HEK293 (cell line): Measurements from ENCODE around the gene ALDH9A1.

ENCODE experiments used
- CTCF ChIA-PET: fragments of 350-600 bp; formaldehyde crosslinking; extraction: SDS; loops from one replicate; lab custom pipeline; 2021; ENCODE audit warnings: antibody characterized with exemption; lab: Yijun Ruan, JAX
- POLR2A ChIA-PET: fragments of 300-600 bp; formaldehyde crosslinking; extraction: SDS; loops from one replicate; lab custom pipeline; 2020; ENCODE audit warnings: antibody characterized with exemption, inconsistent platforms; lab: Yijun Ruan, JAX
- H3K27ac ChIP-seq: fragments of 200-500 bp; sonication (Bioruptor generic); 2 replicates; pipeline ENCODE4 v1.5.1; 2014; ENCODE audit warnings: low read depth, low read length, control low read depth, inconsistent platforms; ENCODE audit errors: extremely low read depth
- H3K36me3 ChIP-seq, 2 experiments: fragments of 200-500 bp in 1 of 2; sonication (Bioruptor generic) in 1 of 2; 1 replicate in 1 of 2; 2 replicates in 1 of 2; pipeline ENCODE4 v1.5.1; 2014 to 2017; ENCODE audit warnings: inconsistent platforms in 2 of 2, low read length in 2 of 2; ENCODE audit not compliant: control insufficient read depth in 2 of 2, insufficient read depth in 1 of 2
- H3K4me1 ChIP-seq: fragments of 200-500 bp; sonication (Bioruptor generic); 2 replicates; pipeline ENCODE4 v1.5.1; 2014; ENCODE audit warnings: mild to moderate bottlenecking, low read length, inconsistent platforms; ENCODE audit not compliant: control insufficient read depth, insufficient read depth
- H3K4me3 ChIP-seq: 2 replicates; pipeline ENCODE4 v1.5.1; 2011; ENCODE audit warnings: low read depth, mild to moderate bottlenecking, control low read depth, low read length, moderate library complexity
- H3K9me3 ChIP-seq: fragments of 200-500 bp; sonication (Bioruptor generic); 2 replicates; pipeline ENCODE4 v1.5.1; 2014; ENCODE audit warnings: low read depth, low read length, inconsistent platforms; ENCODE audit not compliant: control insufficient read depth, insufficient read depth
- GLI4 ChIP-seq: fragments of 450-650 bp; formaldehyde crosslinking; IDR thresholded peaks from 2 replicates; pipeline ENCODE4 v1.5.1; 2016; ENCODE audit warnings: missing biosample characterization, missing genetic modification characterization
- GLIS2 ChIP-seq: fragments of 450-650 bp; formaldehyde crosslinking; IDR thresholded peaks from 2 replicates; pipeline ENCODE4 v1.5.1; 2016; ENCODE audit warnings: missing biosample characterization, missing genetic modification characterization
- MYNN ChIP-seq: fragments of 450-650 bp; formaldehyde crosslinking; IDR thresholded peaks from 2 replicates; pipeline ENCODE4 v1.5.1; 2016; ENCODE audit warnings: missing biosample characterization, missing genetic modification characterization, borderline replicate concordance
- OVOL3 ChIP-seq: fragments of 450-650 bp; formaldehyde crosslinking; IDR thresholded peaks from 2 replicates; pipeline ENCODE4 v1.5.1; 2016; ENCODE audit warnings: missing biosample characterization, missing genetic modification characterization
- RBAK ChIP-seq: fragments of 450-650 bp; formaldehyde crosslinking; IDR thresholded peaks from 2 replicates; pipeline ENCODE4 v1.5.1; 2016; ENCODE audit warnings: missing biosample characterization, missing genetic modification characterization
- SP3 ChIP-seq: fragments of 450-650 bp; formaldehyde crosslinking; IDR thresholded peaks from 2 replicates; pipeline ENCODE4 v1.5.1; 2016; ENCODE audit warnings: missing biosample characterization, missing genetic modification characterization
- SP7 ChIP-seq: fragments of 450-650 bp; formaldehyde crosslinking; IDR thresholded peaks from 2 replicates; pipeline ENCODE4 v1.5.1; 2016; ENCODE audit warnings: missing biosample characterization, missing genetic modification characterization
- ZNF121 ChIP-seq: fragments of 450-650 bp; formaldehyde crosslinking; IDR thresholded peaks from 2 replicates; pipeline ENCODE4 v1.5.1; 2016; ENCODE audit warnings: missing biosample characterization, missing genetic modification characterization
- ZNF133 ChIP-seq: fragments of 450-650 bp; formaldehyde crosslinking; IDR thresholded peaks from 2 replicates; pipeline ENCODE4 v1.5.1; 2016; ENCODE audit warnings: missing biosample characterization, missing genetic modification characterization
- ZNF266 ChIP-seq: fragments of 450-650 bp; formaldehyde crosslinking; IDR thresholded peaks from 2 replicates; pipeline ENCODE4 v1.5.1; 2016; ENCODE audit warnings: missing biosample characterization, missing genetic modification characterization, low read depth
- ZNF423 ChIP-seq: fragments of 450-650 bp; formaldehyde crosslinking; IDR thresholded peaks from 2 replicates; pipeline ENCODE4 v1.5.1; 2016; ENCODE audit warnings: missing biosample characterization, missing genetic modification characterization
- ZNF558 ChIP-seq: fragments of 450-650 bp; formaldehyde crosslinking; IDR thresholded peaks from 2 replicates; pipeline ENCODE4 v1.5.1; 2016; ENCODE audit warnings: missing biosample characterization, missing genetic modification characterization
- ZNF610 ChIP-seq: fragments of 450-650 bp; formaldehyde crosslinking; IDR thresholded peaks from 2 replicates; pipeline ENCODE4 v1.5.1; 2016; ENCODE audit warnings: missing biosample characterization, missing genetic modification characterization, borderline replicate concordance
- ZNF626 ChIP-seq: fragments of 450-650 bp; sonication (Bioruptor Pico); formaldehyde crosslinking; IDR thresholded peaks from 2 replicates; pipeline ENCODE4 v1.5.1; 2018; ENCODE audit warnings: missing biosample characterization, missing genetic modification characterization, inconsistent platforms
- ZNF701 ChIP-seq: fragments of 450-650 bp; formaldehyde crosslinking; IDR thresholded peaks from 2 replicates; pipeline ENCODE4 v1.5.1; 2016; ENCODE audit warnings: missing biosample characterization, missing genetic modification characterization
- ZNF768 ChIP-seq: fragments of 450-650 bp; formaldehyde crosslinking; IDR thresholded peaks from 2 replicates; pipeline ENCODE4 v1.5.1; 2018; ENCODE audit warnings: missing biosample characterization, mild to moderate bottlenecking, missing genetic modification characterization
- ZSCAN23 ChIP-seq: fragments of 450-650 bp; formaldehyde crosslinking; IDR thresholded peaks from 2 replicates; pipeline ENCODE4 v1.5.1; 2016; ENCODE audit warnings: missing biosample characterization, missing genetic modification characterization
- TF ChIP-seq, protein P1 (sequence below): fragments of 450-650 bp; formaldehyde crosslinking; IDR thresholded peaks from 2 replicates; pipeline ENCODE4 v1.5.1; 2016; ENCODE audit warnings: missing biosample characterization, missing genetic modification characterization
- TF ChIP-seq, protein P2 (sequence below): fragments of 450-650 bp; formaldehyde crosslinking; IDR thresholded peaks from 2 replicates; pipeline ENCODE4 v1.5.1; 2016; ENCODE audit warnings: missing biosample characterization, missing genetic modification characterization
- TF ChIP-seq, protein P3 (sequence below): fragments of 450-650 bp; formaldehyde crosslinking; IDR thresholded peaks from 2 replicates; pipeline ENCODE4 v1.5.1; 2016; ENCODE audit warnings: missing biosample characterization, missing genetic modification characterization
- TF ChIP-seq, protein P4 (sequence below): fragments of 450-650 bp; formaldehyde crosslinking; IDR thresholded peaks from 2 replicates; pipeline ENCODE4 v1.5.1; 2016; ENCODE audit warnings: missing biosample characterization, missing genetic modification characterization
- TF ChIP-seq, protein P5 (sequence below): fragments of 450-650 bp; formaldehyde crosslinking; IDR thresholded peaks from 2 replicates; pipeline ENCODE4 v1.5.1; 2016; ENCODE audit warnings: missing biosample characterization, missing genetic modification characterization

ALDH9A1 gene

DNA sequence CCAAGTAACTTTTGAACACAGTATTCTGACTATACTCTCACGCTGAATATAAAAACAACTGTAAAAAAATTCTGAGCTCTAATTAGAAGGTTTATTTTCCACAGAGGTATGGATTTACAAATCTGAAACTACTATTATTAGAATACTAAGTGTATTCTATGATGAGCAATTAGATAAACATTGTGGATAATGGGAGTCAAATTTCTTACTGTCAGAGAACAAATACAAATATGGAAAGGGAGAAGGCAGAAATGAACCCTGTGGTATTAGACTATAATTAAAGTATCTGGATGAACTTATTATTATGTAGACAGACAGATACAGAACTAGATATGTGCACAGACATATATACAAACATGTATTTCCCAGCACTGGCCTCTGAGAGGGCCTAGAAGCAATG lies 22.6 kb downstream of the ALDH9A1 start:
- Histone ChIP-seq H3K9me3 (no peaks in the 10 kb centered on the region), H3K36me3 (peaks cover 30 to 73% of the 10 kb centered on the region in 2 experiments), H3K27ac (no peak overlapping the region), H3K4me3 (no peak overlapping the region)
- TF ChIP-seq SP7 (tag by site-specific recombination) = 0 out of 2 replicates have a peak, but pooled peaks have one; percentile 16
- TF ChIP-seq ZNF610 = no peak
- TF ChIP-seq ZSCAN23 (tag by site-specific recombination) = no peak
- no peak for TF ChIP-seq ZNF266 (tag by site-specific recombination)
- TF ChIP-seq ZNF423 (tag by site-specific recombination) = no peak
- TF ChIP-seq ZNF558 (tag by site-specific recombination) = no peak
- no peak for TF ChIP-seq ZNF768 (tag by site-specific recombination)
- TF ChIP-seq SP3 (tag by site-specific recombination) = no peak
- TF ChIP-seq, all 188 proteins: peak for 1
- H3K4me1 ChIP-seq = no peaks in the 10 kb centered on the region
- ChIA-PET POLR2A (no interaction called here), CTCF (no interaction called here)

DNA sequence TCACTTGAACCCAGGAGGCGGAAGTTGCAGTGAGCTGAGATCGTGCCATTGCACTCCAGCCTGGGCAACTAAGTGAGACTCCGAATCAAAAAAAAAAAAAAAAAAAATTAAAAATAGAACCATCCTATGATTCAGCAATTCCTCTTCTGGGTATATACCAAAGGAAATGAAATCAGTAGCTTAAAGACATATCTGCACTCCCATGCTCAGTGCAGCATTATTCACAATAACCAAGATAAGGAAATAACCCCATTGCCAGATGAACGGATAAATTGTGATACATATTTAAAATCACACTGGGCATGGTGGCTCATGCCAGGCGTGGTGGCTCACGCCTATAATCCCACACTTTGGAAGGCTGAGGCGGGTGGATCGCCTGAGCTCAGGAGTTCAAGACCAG lies 23.8 kb downstream of the ALDH9A1 start:
- Histone ChIP-seq H3K36me3 (peaks cover 36 to 70% of the 10 kb centered on the region in 2 experiments), H3K4me1 (no peaks in the 10 kb centered on the region), H3K9me3 (no peaks in the 10 kb centered on the region), H3K27ac (no peak overlapping the region), H3K4me3 (no peak overlapping the region)
- ChIA-PET CTCF (no interaction called here), POLR2A (no interaction called here)
- TF ChIP-seq ZNF121 = no peak
- no peak for TF ChIP-seq ZNF133
- TF ChIP-seq MYNN = no peak
- TF ChIP-seq, protein P1, sequence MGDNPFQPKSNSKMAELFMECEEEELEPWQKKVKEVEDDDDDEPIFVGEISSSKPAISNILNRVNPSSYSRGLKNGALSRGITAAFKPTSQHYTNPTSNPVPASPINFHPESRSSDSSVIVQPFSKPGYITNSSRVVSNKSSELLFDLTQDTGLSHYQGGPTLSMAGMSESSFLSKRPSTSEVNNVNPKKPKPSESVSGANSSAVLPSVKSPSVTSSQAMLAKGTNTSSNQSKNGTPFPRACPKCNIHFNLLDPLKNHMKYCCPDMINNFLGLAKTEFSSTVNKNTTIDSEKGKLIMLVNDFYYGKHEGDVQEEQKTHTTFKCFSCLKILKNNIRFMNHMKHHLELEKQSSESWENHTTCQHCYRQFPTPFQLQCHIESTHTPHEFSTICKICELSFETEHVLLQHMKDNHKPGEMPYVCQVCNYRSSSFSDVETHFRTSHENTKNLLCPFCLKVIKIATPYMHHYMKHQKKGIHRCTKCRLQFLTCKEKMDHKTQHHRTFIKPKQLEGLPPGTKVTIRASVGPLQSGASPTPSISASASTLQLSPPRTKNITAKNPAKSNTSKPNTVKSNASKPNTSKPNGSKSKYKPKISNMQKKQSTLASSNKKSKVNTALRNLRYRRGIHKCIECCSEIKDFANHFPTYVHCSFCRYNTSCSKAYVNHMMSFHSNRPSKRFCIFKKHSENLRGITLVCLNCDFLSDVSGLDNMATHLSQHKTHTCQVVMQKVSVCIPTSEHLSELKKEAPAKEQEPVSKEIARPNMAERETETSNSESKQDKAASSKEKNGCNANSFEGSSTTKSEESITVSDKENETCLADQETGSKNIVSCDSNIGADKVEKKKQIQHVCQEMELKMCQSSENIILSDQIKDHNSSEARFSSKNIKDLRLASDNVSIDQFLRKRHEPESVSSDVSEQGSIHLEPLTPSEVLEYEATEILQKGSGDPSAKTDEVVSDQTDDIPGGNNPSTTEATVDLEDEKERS = no peak
- no peak for TF ChIP-seq OVOL3 (tag by site-specific recombination)
- no peak for TF ChIP-seq ZNF701 (tag by site-specific recombination)
- TF ChIP-seq RBAK = no peak
- TF ChIP-seq, protein P2, sequence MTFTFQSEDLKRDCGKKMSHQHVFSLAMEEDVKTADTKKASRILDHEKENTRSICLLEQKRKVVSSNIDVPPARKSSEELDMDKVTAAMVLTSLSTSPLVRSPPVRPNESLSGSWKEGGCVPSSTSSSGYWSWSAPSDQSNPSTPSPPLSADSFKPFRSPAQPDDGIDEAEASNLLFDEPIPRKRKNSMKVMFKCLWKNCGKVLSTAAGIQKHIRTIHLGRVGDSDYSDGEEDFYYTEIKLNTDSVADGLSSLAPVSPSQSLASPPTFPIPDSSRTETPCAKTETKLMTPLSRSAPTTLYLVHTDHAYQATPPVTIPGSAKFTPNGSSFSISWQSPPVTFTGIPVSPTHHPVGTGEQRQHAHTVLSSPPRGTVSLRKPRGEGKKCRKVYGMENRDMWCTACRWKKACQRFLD (tag by site-specific recombination) = no peak
- TF ChIP-seq, protein P3, sequence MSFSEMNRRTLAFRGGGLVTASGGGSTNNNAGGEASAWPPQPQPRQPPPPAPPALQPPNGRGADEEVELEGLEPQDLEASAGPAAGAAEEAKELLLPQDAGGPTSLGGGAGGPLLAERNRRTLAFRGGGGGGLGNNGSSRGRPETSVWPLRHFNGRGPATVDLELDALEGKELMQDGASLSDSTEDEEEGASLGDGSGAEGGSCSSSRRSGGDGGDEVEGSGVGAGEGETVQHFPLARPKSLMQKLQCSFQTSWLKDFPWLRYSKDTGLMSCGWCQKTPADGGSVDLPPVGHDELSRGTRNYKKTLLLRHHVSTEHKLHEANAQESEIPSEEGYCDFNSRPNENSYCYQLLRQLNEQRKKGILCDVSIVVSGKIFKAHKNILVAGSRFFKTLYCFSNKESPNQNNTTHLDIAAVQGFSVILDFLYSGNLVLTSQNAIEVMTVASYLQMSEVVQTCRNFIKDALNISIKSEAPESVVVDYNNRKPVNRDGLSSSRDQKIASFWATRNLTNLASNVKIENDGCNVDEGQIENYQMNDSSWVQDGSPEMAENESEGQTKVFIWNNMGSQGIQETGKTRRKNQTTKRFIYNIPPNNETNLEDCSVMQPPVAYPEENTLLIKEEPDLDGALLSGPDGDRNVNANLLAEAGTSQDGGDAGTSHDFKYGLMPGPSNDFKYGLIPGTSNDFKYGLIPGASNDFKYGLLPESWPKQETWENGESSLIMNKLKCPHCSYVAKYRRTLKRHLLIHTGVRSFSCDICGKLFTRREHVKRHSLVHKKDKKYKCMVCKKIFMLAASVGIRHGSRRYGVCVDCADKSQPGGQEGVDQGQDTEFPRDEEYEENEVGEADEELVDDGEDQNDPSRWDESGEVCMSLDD (tag by site-specific recombination) = no peak
- TF ChIP-seq, protein P4, sequence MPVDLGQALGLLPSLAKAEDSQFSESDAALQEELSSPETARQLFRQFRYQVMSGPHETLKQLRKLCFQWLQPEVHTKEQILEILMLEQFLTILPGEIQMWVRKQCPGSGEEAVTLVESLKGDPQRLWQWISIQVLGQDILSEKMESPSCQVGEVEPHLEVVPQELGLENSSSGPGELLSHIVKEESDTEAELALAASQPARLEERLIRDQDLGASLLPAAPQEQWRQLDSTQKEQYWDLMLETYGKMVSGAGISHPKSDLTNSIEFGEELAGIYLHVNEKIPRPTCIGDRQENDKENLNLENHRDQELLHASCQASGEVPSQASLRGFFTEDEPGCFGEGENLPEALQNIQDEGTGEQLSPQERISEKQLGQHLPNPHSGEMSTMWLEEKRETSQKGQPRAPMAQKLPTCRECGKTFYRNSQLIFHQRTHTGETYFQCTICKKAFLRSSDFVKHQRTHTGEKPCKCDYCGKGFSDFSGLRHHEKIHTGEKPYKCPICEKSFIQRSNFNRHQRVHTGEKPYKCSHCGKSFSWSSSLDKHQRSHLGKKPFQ (tag by site-specific recombination) = no peak
- TF ChIP-seq ZNF558 (tag by site-specific recombination) = no peak
- TF ChIP-seq GLIS2 = no peak
- TF ChIP-seq, protein P5, sequence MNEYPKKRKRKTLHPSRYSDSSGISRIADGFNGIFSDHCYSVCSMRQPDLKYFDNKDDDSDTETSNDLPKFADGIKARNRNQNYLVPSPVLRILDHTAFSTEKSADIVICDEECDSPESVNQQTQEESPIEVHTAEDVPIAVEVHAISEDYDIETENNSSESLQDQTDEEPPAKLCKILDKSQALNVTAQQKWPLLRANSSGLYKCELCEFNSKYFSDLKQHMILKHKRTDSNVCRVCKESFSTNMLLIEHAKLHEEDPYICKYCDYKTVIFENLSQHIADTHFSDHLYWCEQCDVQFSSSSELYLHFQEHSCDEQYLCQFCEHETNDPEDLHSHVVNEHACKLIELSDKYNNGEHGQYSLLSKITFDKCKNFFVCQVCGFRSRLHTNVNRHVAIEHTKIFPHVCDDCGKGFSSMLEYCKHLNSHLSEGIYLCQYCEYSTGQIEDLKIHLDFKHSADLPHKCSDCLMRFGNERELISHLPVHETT (tag by site-specific recombination) = no peak
- TF ChIP-seq ZNF626 (tag by site-specific recombination) = no peak
- no peak for TF ChIP-seq GLI4 (tag by site-specific recombination)
